Glutamatergic neuron (in vitro differentiated cells): ENCODE data around the gene SPINK2. TPM values are rescaled to one million over a fixed set of nuclear protein-coding genes. Genes with fewer than 3 reads are reported as not detected.

Experiments used
- DNase-seq: peaks from one replicate; pipeline ENCODE4 v3.0.0; 2022
- H3K27ac Mint-ChIP-seq: one replicate; pipeline ENCODE4 v1.8.0; 2020; ENCODE audit warnings: mild to moderate bottlenecking, mixed read lengths, inconsistent platforms; ENCODE audit not compliant: unreplicated experiment
- H3K27me3 Mint-ChIP-seq: one replicate; pipeline ENCODE4 v1.8.0; 2020; ENCODE audit warnings: mild to moderate bottlenecking, moderate library complexity, mixed read lengths, inconsistent platforms; ENCODE audit not compliant: unreplicated experiment
- H3K36me3 Mint-ChIP-seq: one replicate; pipeline ENCODE4 v1.8.0; 2020; ENCODE audit warnings: mild to moderate bottlenecking, mixed read lengths, inconsistent platforms; ENCODE audit not compliant: unreplicated experiment
- H3K4me1 Mint-ChIP-seq: one replicate; pipeline ENCODE4 v1.8.0; 2020; ENCODE audit warnings: mild to moderate bottlenecking, low read depth, mixed read lengths, inconsistent platforms; ENCODE audit not compliant: unreplicated experiment
- H3K4me3 Mint-ChIP-seq: one replicate; pipeline ENCODE4 v1.8.0; 2020; ENCODE audit warnings: mild to moderate bottlenecking, mixed read lengths, inconsistent platforms; ENCODE audit not compliant: unreplicated experiment
- H3K9me3 Mint-ChIP-seq: one replicate; pipeline ENCODE4 v1.8.0; 2020; ENCODE audit warnings: mild to moderate bottlenecking, moderate library complexity, mixed read lengths, inconsistent platforms; ENCODE audit not compliant: unreplicated experiment
- total RNA-seq: library from RNA; stranded (reverse); fragmentation: NEBNext Ultra II Directional; extraction: Animal tissue kit (Norgen Biotek cat#: 25700); gene quantifications from one replicate; pipeline ENCODE4 v1.2.1, GENCODE V29; 2021; ENCODE audit not compliant: unreplicated experiment
- TF ChIP-seq, protein P1 (sequence below): fragments of 200-600 bp; sonication (generic); IDR thresholded peaks from one replicate; pipeline ENCODE4 v1.5.0; 2021; ENCODE audit not compliant: partially characterized antibody, unreplicated experiment

SPINK2 gene
- total RNA-seq, 1 donor from 2014 or later, result not detected

DNA sequence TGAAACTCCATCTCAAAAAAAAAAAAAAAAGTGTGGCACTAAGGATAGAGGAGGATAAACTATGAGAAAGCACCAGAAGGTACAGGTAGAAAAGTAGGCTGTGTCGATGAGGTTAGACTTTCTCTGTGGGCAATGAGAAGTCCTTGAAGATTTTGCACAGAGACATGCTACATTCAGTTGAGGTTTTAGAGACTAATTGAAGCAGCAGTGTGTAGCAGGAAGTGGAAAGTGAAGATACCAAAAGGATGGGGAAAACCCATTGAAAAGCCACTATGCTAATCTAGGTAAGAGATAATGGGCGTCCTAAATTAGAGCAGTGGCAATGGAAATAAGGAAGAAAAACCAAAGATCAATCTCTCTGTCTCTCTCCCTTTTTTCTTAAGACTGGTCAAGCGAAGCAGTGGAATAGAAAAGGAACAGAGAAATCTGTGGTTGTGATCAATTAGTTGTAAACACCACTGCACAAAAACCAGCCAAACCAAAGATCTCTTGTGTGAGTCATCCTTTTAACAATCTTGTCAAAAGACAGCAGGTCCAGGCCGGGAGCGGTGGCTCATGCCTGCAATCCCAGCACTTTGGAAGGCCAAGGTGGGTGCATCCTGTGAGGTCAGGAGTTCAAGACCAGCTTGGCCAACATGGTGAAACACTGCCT, 3.5 kb downstream of the SPINK2 start:
- DNase-seq, result no peak
- H3K27ac Mint-ChIP-seq, result no peak overlapping the region
- peaks cover 3% of the 10 kb centered on the region for H3K27me3 Mint-ChIP-seq
- no peaks in the 10 kb centered on the region for H3K4me1 Mint-ChIP-seq
- H3K4me3 Mint-ChIP-seq, result no peak overlapping the region
- H3K9me3 Mint-ChIP-seq, result no peaks in the 10 kb centered on the region
- no peaks in the 10 kb centered on the region for H3K36me3 Mint-ChIP-seq
- TF ChIP-seq, protein P1, sequence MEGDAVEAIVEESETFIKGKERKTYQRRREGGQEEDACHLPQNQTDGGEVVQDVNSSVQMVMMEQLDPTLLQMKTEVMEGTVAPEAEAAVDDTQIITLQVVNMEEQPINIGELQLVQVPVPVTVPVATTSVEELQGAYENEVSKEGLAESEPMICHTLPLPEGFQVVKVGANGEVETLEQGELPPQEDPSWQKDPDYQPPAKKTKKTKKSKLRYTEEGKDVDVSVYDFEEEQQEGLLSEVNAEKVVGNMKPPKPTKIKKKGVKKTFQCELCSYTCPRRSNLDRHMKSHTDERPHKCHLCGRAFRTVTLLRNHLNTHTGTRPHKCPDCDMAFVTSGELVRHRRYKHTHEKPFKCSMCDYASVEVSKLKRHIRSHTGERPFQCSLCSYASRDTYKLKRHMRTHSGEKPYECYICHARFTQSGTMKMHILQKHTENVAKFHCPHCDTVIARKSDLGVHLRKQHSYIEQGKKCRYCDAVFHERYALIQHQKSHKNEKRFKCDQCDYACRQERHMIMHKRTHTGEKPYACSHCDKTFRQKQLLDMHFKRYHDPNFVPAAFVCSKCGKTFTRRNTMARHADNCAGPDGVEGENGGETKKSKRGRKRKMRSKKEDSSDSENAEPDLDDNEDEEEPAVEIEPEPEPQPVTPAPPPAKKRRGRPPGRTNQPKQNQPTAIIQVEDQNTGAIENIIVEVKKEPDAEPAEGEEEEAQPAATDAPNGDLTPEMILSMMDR, result no peak

DNA sequence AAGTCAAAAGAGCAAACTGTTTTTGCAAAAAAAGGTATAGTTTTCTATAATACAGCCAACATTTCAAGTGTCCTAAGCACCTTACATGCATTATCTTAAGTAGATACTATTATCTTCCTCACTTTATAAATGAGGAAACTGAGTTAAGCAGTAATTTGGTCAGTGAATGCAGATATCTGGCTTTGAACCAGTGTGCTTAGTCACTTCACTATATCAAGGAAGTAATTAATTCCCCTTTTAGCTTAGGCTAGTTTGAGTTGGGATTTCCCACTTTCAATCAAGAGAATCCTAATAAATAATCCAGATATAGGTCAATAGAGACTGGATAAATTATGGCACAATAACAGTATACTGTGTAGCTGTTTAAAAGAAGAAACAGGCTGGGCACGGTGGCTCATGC, 14.8 kb downstream of the SPINK2 start:
- Mint-ChIP-seq H3K36me3 (no peaks in the 10 kb centered on the region), H3K4me3 (no peak overlapping the region), H3K27me3 (peaks cover 3% of the 10 kb centered on the region), H3K9me3 (no peaks in the 10 kb centered on the region), H3K4me1 (no peaks in the 10 kb centered on the region), H3K27ac (no peak overlapping the region)
- DNase-seq, result no peak
- TF ChIP-seq, protein P1, result no peak

GRCh38 chr4:56804551-56804950, 16.9 kb downstream of the SPINK2 start:
- H3K27ac Mint-ChIP-seq, result no peak overlapping the region
- TF ChIP-seq, protein P1, result no peak
- no peaks in the 10 kb centered on the region for H3K9me3 Mint-ChIP-seq
- H3K4me3 Mint-ChIP-seq, result no peak overlapping the region
- H3K4me1 Mint-ChIP-seq, result no peaks in the 10 kb centered on the region
- no peaks in the 10 kb centered on the region for H3K36me3 Mint-ChIP-seq
- peaks cover 3% of the 10 kb centered on the region for H3K27me3 Mint-ChIP-seq
- DNase-seq, result no peak

GRCh38 chr4:56803471-56803870, 18.0 kb downstream of the SPINK2 start:
- H3K27me3 Mint-ChIP-seq, result peaks cover 3% of the 10 kb centered on the region
- no peaks in the 10 kb centered on the region for H3K36me3 Mint-ChIP-seq
- H3K4me1 Mint-ChIP-seq, result no peaks in the 10 kb centered on the region
- TF ChIP-seq, protein P1, result no peak
- H3K27ac Mint-ChIP-seq, result no peak overlapping the region
- H3K4me3 Mint-ChIP-seq, result no peak overlapping the region
- no peaks in the 10 kb centered on the region for H3K9me3 Mint-ChIP-seq
- DNase-seq, result no peak

GRCh38 chr4:56799824-56800756, 21.4 kb downstream of the SPINK2 start:
- Mint-ChIP-seq H3K27me3 (no peaks in the 10 kb centered on the region), H3K36me3 (no peaks in the 10 kb centered on the region), H3K9me3 (no peaks in the 10 kb centered on the region), H3K4me1 (no peaks in the 10 kb centered on the region), H3K27ac (no peak overlapping the region), H3K4me3 (peak overlapping the region; percentile 77)
- TF ChIP-seq, protein P1, result peak; percentile 69
- DNase-seq, result peak; percentile 86
